DMS153 treated with DMSO at 0.1 percent for 48 hours (cell line): ENCODE data around the gene PDIA4.
"Not testable (repeated sequence)": the region's sequence is repeated elsewhere in the genome, so short reads cannot be mapped to it uniquely, and the experiment has no call there.

Source experiments
- DNase-seq: peaks from one replicate; lab custom pipeline; 2025; ENCODE audit not compliant: unreplicated experiment; lab: John Stamatoyannopoulos, UW

The PDIA4 gene

DNA sequence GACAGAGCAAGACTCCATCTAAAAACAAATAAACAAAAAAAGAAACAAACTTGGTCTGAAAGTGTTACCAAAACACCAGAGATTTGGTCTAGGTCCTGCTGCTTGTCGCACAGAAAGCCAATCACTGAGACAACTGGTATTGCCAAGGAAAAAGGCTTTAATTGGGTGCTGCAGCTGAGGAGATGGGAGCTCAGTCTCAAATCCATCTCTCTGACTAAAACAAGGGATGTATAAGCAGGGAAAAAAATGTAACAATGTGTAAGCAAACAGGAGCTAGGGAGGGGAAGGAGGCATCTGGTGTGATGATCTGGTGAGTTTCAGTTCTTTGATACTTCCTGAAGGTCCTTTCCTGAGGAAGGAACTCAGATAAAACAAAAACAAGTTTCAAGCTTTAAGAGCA is 8.4 kb upstream of the PDIA4 start:
- DNase-seq: no peak

DNA sequence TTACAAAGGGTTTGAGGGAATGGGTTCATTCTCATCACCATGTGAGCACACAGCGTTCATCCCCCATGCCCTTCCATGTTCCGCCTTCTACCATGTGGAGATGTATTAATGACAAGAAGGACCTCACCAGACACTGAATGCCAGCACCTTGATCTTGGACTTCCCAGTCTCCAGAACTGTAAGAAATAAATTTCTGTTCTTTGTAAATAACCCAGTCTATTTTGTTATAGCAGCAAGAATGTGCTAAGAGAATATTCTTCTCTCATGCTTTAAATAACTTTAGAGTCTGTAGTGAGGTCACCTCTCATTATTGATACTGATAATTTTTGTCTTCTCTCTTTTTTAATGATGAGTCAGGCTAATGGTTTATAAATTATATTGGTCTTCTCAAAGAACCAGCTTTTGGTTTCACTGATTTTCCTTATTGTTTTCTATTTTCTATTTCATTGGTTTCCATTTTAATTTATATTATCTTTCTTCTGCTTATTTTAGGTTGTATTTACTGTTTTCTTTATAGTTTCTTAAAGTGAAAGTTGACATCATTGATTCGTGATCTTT is 3.1 kb upstream of the PDIA4 start:
- DNase-seq: no peak

DNA sequence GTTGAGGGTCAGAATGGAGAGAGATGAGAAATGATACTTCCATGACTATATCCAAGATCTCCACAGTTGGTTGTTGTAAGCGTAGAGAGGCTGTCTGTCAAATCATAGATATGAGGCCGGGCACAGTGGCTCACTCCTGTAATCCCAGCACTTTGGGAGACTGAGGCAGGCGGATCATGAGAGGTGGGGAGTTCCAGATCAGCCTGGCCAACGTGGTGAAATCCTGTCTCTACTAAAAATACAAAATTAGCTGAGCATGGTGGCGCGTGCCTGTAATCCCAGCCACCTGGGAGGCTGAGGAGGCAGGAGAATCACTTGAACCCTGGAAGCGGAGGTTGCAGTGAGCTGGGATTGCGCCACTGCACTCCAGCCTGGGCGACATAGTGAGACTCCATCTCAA is 2.1 kb upstream of the PDIA4 start:
- not testable (repeated sequence) for DNase-seq

DNA sequence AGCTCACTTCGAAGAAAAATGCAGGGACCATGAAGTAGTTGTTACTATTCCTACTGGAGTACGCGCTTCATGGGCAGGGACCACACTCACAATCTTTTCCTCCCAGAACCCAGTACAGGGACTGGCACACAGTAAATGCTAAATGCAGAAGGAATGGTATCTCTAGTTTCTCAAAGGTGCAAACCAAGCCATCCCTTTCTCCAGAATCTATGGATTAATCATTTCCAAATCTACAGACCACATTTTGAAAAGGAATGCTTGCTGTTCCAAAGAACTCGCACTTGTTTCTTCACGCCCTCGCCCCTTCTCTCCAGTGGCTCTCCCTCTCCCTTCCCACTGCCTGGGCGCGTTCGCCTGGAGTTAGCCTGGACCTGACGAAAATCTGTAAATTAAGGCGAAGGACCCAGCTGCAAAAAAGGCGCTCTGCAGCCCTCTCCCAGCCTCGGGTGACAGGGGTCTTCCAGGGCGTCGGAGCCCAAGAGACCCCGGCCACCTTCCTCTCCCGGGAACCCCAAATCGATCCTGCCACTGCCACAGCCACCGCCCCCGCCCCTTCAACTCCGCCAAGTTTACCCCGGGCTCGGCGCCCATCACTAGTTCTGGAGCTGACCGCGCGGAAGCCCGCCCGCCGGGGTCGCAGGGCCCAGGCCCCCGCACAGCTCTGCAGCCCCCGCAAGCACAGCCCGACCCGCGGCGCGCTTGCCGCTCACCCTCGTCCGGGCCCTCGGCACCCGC is 527 bp downstream of the PDIA4 start:
- no peak for DNase-seq

DNA sequence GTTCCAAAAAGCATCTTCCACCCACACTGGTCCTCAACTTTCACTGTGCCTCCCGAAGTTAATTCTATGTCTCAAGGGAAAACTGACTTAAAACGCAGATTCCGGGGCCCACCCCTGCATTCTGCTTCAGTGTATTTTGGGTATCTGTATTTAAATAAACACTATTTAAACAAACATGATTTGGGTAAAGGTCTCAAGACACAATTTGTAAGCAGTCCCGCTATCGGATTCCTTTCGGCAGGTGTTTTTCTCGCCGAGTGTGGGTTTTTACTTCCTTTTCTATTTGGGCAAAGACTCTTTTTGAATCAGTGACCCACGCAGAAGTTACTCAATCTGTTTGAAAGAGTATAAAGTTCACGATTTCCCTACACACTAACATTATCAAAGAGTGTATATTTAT is 1.2 kb downstream of the PDIA4 start:
- DNase-seq: no peak

DNA sequence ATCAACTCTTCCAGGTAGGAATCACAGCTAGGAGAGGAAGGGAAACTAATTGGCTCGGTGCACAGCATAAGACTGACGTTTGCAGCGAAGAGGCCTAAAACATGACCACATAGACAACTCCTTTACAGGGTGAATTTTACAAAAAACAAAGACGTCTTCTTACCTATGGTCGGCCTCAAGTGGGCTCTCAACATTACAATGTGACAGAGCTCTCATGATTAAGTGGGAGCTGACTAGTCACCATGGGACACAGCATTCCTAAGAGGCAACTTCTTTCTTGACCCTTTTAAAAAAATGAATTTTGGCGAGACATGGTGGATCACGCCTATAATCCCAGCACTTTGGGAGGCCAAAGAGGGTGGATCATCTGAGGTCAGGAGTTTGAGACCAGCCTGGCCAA is 4.6 kb downstream of the PDIA4 start:
- no peak for DNase-seq

DNA sequence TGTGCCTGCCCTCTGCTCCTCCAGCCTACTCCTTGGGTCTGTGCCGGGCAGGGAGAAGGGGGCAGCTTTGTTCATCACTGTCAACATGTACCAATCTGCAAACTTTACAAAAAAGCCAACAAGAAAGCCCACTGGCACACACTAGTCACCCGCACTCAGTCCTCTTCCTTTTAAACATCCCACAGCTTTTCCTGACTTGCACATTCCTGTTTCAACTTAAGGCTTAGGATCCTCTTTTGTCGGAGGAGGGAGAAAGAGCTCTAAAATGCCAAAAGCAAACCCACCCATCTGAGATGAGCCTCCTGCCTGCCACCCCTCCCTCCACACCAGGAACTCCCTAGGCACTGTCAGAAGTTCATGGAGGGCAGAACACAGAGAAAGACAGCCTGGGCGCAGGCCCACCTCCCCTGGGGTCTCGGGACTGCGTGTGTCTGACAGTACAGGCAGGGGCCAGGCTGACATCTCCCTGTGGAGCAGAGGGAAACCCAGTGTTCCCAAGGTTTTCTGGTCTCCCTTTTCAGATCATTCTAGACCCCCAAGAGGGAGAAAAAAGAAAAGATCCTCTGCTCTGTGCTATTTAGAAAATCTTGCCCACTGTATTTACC is 5.4 kb downstream of the PDIA4 start:
- no peak for DNase-seq

DNA sequence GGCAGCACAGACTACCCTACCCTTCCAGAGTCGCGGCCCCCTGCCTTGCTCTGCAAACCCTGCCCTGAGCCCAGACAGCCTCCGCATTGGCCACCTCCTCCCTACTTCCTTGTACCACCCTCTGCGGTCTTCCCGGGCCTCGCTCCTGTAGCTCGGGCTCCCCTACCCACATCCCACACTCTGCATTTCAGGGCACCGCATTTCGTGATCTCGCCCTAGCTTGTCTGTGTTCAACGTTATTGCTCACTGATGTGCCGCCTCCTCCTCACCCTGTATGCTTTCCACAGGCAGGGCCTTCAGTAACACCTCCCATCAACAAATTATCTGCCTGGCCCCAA is 6.6 kb downstream of the PDIA4 start:
- DNase-seq: no peak

DNA sequence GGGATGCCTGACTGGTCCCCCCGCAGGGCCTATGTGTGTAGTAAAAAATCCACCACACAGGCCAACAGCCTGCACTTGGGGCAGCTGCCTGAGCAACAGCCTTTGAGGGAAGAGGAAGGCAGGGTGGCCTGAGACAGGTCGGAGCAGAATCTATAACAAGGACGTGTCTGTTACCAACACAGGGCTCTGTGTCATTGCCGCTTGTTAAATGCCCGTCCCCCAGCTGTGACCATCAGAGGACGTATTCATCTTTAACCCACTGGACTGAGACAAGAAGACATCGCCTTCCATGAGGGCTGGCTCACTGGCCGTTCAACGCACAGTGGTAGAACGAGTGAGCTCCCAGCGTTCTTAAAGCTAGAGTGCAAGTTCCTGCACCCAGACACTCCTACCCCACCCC is 7.8 kb downstream of the PDIA4 start:
- DNase-seq: no peak

DNA sequence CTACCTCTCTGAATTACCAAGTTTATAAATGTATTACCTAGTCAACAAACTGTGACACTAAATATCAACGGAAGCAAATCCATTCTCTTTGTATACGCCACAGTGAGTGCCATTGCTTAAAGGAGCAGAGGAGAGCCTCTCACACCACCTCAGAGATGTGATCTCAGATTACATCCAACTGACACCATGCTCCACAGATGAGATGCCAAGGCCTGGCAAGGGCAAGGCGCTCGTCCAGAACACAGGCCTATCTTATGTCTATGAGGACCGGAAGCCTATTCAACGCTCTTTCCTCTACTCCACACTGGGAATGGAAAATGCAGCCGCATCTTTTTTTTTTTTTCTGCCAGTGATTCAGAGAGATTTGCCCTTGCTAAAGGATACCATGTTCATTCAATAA is 11.4 kb downstream of the PDIA4 start:
- no peak for DNase-seq

DNA sequence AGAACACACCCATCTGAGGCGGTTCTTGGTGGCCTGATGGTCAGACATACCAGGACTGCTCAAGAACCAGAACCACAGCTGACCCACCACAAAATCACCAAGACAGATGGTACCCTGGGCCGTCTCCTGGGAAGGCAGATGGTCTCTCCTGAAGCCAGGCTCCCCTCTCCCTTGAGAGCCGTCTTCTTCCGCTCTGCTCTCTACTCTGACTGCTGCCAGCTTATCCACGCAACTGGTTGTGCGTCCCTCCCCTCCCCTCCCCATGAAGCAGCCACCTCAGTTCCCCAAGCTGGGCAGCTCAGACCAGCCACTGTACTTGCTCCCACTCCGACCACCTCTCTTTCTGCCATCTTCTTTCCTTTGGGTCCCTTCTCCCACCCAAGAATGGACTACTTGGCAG is 14.0 kb downstream of the PDIA4 start:
- DNase-seq: no peak

DNA sequence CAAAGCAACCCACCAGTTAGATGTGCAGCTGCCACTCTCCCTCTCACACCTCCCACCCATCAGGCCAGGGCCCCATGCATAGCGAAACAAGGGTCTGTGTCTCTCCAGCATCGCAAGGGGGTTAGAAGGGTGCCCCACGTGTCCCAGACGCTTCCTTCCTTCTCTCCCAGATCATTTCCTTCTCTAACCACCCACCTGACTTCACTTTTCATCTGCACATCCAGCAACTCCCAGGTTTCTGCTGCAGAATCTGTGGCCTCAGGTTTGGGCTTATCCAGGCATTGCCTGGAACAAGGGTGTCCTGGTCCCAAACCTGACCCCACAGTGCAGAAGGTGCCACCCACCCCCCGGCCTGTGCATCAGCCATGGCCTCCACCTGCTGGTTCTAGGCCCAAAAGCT is 14.4 kb downstream of the PDIA4 start:
- no peak for DNase-seq

DNA sequence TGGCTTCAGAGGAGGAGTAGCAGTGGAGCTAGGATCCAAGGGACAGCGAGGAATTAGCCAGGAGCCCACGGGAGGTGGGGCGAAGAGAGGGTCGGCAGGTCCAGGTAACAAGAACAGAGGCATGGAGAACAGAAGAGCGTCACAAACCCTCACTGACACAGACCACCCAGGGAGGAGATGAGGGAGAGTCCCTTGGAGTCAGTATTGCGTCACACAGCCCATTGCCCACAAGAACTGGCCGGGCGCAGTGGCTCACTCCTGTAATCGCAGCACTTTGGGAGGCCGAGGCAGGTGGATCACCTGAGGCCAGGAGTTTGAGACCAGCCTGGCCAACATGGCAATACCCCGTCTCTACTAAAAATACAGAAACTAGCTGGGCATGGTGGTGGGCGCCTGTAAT is 15.6 kb downstream of the PDIA4 start:
- DNase-seq: not testable (repeated sequence)

DNA sequence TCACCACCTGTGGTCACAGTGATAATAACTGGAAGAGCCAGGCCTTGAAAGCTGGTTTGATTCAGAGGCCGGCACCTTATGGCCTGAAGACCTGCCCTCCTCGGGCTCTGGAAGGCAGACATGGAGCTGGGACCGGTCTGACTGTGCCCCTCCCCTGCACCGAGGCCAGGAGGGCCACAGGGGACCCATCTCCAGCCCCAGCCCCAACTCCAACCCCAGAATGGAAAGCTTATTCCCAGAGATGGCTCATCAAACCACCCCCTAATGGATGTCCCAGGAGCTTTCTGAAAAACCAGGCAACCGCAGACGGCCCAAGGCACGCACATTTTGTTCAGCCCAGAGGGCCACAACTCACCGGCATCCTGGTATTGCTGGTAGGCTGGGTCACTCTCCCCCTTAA is 16.8 kb downstream of the PDIA4 start:
- no peak for DNase-seq

DNA sequence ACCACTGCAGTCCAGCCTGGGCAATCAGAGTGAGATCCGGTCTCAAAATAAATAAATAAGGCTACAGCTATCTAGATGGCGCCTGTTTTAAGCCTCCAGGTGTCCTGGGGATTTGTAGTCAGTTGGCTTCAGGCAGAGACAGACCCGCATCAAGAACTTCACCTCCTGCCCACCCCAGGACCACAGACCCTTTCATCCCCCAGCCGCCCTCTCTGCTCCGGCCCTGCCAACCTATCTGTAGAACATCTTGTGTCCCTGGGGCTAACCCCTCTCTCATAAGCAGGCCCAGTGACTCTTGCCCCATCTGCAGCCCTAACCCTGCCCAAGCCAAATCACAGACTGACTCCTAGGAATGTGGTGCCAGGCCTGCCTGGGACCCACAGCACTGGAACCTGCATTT is 17.9 kb downstream of the PDIA4 start:
- DNase-seq: no peak

DNA sequence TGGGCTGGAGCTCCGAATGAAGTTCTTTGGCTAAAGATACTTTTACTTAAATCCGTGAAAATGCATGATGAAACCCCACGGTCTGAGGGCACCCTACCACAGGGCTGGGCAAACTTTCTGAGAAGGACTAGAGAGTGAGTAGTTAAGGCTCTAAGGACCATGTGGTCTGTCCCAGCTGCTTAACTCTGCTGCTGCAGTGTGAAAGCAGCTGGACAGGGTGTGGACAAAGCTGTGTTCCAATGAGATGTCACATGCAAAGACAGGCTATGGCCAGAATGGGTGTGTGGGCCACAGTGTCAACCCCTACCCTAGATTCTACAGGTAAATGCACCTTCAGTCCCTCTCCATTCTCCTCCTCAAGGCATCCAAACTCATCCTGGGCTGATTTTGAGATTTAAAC is 18.8 kb downstream of the PDIA4 start:
- DNase-seq: no peak

DNA sequence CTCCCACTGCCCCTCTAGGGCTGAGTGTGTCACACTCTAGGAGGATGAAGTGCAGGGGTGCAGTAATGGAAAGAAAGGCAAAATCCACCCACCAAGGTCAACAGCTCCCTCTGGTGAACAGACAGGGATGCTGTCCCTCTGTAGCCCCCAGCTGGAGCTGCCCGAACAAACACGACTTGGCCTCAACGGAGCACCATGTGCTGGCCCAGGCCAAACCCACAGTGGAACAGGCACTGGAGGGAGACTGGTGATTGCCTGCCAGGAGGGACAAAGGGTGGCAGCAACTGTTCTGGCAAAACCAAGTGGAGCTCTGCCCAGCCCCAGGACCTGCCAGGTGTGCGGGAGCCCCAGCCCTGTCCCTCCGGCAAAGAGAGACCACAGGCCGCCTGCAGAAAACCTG is 20.7 kb downstream of the PDIA4 start:
- no peak for DNase-seq

DNA sequence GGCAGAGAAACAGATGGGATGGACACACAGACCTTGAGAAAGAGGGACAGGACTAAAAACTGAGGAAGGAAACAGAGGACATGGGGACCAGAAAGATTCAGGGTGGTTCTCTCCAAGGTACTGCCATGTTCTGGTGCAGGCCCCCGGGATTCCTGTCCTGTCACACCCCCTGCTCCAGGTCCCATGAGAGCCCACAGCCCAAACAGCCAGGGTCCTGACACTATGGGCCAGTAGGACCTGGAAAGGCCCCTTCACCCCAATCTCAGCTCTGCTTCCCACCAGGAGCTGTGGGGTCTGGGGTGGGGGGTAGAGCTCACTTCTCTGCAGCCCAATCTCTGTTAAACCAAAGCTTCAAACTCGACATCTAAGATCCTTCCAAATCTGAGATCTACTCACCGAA is 21.2 kb downstream of the PDIA4 start:
- no peak for DNase-seq

DNA sequence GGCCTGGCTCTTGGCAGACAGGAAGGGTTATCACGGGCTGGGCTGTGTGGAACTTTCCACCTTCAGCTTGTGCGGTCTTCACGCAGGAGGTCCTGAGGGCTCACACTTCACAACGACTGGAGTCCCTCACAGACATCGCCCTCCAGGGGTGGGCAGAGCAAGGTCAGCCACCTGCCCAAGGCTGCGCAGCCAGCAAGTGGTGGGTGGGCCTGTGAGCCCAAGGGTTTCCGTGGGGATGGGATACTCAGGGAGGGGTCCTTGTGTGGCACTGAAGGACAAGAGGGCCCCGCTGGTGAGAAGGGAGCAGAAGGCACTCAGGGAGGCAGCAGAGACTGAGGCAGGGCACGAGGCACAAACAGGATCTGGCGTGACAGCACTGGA is 22.0 kb downstream of the PDIA4 start:
- DNase-seq: no peak

DNA sequence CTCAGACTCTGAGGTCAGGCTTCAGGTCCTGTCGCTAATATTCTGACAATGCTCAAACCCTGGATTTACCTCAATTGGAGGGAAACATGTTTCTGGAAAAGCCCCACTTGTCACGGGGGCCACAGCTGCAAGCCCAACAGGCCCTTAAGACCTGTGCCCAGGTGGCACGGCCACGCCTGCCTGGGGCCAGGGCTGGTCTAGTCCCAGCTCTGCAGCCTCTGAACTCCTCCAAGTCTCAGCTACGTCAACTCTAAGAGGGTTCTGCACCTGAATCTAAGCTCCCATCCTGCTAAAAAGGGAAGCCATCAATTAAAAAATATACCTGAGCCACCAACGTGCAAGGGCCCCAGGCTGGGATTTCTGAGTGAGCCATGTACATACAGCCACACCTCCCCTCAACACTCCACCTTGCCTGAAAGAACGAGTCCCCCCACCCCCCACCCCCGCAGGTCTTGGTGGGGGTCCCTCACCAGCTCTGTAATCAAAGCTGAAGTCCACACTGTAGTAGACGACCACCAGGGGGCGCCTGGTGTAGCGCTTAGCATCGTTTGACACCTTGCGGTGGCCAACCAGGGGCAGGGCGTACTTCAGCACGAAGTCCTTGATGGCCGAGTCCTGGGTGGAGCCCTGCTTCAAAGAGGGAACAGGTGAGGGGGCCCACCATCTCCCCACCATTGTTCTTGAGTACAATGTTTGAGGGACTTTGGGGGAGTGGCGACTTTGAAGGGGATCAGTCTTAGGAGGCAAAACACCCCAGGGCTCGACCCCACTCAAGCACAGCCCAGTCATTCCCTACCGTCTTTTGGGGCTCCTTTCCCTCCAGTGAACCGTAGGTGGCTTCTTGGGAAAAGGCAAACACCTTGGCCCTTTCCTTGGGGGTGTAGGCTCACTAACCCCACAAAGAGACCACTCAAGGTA is 22.6 kb downstream of the PDIA4 start:
- peak; percentile 12 for DNase-seq

DNA sequence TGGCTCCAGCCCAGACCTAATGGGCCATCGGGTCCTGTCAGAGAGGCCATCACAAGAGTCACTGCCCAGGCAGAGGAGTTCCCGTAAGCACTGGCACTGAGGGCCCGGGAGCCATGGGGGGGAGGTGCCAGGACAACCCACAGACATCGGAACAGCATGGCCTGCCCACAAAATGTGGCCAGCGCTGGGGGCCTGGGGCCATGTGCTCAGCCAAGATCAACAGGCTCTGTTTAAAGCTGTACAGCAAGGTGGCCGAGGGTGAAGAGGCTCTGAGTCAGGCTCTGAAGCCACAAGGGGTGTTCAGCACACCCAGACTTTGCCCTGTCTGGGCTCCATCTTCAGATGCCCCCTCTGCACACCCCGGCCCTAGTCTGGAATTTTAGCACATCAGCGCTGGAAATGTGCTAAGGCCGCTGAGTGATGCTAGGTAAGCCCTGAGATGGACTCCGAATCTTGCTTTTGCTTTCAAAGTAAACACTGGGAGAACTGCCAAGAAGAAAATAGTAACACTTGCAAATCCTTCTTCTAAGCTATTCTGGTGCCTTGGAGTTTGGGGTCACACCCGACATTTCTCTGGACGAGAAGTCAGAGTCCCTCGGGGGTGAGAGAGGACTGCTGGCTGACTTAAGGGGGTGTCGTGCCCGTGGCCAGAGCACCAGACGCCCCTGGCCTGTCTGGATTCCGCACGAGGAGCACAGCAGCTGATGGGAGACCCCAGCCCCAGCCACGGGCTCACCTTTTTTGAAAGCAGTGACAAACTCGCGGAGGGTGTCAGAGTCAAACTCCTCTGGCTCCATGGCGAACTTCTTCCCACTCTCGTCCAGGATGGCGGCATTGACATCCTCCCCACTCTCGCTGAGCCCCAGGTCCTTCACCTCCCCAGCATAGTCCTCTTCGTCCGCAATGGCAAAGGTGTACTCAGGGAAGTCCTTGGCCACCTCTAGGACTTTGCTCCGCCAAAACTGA is 23.6 kb downstream of the PDIA4 start:
- DNase-seq: no peak
